ENCODE results near the gene MTRFR.
"Not testable (repeated sequence)": the region's sequence is repeated elsewhere in the genome, so short reads cannot be mapped to it uniquely, and the experiment has no call there.

Gene MTRFR

DNA sequence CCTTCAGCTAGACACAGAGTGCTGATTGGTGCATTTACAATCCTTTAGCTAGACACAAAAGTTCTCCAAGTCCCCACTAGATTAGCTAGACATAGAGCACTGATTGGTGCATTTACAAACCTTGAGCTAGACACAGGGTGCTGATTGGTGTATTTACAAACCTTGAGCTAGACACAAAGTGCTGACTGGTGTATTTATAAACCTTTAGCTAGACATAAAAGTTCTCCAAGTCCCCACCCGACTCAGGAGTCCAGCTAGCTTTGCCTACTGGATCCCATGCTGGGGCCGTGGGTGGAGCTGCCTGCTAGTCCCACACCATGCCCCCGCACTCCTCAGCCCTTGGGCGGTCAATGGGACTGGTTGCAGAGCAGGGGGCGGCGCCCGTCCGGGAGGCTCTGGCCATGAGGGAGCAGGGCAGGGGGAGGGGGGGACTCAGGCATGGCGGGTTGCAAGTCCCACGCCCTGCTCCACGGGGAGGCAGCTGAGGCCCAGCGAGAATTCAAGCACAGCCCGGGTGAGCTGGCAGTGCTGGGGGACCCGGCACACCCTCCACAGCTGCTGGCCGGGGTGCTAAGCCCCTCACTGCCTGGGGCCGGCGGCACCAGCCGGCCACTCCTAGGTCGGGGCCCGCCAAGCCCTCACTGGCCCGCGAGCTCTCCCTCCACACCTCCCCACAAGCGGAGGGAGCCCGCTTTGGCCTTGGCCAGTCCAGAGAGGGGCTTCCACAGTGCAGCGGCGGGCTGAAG, 15.9 kb downstream of the MTRFR start:
- not testable (repeated sequence) for DNase-seq (ENCODE audit: low spot score)

DNA sequence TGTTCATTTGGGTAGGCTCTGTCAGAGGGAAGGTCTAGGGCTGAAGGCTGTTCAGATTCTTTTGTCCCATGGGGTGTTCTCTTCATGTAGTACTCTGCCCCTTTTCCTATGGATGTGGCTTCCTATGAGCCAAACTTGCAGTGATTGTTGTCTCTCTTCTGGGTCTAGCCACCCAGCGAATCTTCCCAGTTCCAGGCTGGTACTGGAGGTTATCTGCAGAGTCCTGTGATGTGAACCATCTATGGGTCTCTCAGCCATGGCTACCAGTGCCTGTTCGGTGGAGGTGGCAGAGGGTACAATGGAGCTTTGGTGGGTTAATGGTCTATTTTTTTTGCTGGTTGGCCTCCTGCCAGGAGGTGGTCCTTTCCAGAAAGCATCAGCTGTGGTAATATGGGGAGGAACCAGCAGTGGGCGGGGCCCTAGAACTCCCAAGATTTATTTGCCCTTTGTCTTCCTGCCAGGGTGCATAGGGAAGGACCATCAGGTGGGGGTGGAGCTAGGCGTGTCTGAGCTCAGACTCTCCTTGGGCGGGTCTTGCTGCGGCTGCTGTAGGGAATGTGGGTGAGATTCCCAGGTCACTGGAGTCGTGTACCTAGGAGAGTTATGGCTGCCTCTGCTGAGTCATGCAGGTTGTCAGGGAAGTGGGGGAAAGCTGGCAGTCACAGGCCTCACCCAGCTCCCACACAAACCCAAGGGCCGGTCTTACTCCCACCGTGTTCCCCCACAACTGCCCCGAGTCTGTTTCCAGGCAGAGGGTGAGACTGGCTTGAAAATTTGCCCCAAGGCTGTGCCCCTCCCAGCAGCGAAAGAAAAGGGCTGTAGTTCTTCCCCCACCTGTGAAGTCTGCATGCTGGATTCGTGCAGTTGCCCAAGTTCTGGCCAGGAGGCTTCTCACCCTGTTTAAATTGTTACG, 17.5 kb downstream of the MTRFR start:
- DNase-seq (ENCODE audit: low spot score): no peak

DNA sequence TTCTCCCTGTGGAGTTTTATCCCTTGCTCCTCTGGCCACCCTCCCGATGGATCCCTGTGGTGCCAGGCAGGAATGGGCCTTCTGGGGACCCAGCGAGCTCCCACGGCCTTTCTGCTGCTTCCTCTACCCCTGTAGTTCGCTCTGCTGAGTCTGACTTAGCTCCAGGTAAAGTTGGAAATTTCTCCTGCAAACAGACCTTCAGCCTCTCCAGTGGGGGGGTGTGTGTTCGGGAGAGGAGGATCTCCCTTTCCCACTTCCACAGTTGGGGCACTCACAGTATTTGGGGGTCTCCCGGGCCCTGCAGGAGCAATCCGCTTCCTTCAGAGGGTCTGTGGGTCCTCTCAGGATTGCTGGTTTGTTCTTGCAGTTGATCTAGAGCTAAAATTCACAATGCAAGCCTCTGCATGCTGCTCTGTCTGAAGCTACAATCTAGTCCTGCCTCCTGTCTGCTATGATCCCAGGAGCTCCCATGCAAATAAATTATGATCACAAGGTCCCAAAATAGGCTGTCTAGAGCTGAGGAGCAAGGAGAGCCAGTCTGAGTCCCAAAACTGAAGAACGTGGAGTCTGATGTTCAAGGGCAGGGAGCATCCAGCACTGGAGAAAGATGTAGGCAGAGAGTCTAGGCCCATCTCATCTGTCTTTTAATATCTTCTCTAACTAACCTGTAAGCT, 18.3 kb downstream of the MTRFR start:
- no peak for DNase-seq (ENCODE audit: low spot score)

DNA sequence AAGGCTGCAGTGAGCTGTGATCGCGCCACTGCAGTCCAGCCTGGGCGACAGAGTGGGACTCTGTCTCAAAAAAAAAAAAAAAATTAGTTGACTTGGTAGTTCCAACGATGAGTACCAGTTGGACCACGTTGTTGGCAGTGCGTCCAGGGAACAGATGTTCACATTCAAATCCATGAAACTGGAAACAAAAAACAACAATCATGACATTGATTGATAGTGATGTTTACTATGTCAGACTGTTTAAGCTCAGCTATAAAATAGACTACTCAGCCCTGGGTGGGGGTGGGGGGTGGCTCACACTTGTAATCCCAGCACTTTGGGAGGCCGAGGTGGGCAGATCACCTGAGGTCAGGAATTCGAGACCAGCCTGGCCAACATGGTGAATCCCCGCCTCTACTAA, 19.1 kb downstream of the MTRFR start:
- DNase-seq (ENCODE audit: low spot score): not testable (repeated sequence)

DNA sequence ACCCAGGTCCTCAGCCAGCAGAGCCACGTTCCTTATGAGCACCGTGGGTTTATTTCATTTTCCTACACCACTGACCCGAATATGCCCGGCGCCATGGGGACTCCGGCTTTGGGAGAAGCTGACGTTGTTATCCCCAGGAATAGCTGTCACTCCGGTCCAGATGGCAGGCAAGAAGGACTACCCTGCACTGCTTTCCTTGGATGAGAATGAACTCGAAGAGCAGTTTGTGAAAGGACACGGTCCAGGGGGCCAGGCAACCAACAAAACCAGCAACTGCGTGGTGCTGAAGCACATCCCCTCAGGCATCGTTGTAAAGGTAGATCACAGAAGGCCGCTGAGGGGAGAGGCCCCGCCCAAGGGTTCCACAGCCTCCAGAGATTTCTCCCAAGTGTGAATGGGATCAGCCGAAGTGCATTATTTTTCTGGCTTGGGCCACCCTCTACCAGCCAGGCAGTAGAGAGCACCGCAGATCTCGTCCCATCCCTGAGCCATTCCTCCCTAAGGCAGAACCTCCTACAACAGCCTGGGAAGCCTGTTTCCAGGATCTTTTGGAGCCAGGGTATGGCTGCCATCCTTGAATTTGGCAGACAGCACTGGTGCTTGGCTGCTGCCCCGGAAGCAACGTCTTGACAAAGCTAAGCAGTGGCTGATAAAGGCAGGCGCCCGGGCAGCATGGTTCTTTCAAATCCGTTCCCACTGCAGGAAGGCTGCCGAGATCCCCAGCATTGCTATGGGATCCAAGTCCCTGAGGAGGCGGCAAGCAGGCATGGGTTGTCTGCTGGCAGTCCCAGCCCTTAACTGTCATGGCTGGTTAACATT, 20.6 kb downstream of the MTRFR start:
- DNase-seq (ENCODE audit: low spot score): no peak

DNA sequence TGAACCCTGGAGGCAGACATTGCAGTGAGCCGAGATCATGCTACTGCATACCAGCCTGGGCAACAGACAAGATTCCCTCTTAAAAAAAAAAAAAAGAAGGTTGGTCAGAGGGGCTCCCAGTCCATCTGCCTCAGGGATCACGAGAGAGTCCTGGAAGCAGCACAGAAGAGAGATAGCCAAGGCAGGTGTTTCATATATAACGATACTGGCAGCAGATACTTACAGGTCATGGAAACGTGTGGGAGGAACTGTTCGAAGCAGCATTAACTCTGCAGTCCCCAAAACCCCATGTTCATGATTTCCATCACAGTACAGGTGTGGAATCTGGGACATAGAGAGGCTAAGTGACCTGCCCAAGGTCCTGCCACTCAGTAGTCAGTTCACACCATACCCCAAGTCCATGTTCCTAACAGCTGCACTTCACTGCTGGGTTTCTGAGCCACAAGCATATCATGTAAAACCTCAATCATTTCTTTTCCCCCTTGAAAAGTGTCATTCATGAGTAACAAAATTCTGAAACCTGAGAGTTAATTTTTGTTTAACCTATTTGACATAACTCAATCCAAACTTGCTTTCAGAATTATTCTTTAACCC, 21.7 kb downstream of the MTRFR start:
- DNase-seq (ENCODE audit: low spot score): no peak

DNA sequence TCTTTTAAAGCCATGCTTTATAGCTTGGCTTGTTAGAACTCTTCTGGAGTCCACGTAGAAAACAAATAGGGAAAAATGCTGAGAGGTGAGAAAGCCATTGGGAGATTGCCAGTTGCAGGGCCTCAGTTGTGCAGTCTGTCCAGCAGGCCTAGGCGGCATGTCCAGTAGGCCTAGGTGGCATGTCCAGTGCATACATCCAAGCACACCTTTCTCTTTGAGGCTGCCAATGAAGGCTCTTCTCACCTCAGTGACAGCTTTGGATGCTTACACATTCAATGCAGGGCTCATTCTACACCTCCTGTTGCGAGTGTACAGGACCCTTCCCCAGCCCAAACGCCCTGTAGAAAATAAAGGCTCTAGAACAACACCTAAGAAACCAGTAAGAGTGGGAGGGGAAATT, 25.4 kb downstream of the MTRFR start:
- DNase-seq (ENCODE audit: low spot score): no peak

DNA sequence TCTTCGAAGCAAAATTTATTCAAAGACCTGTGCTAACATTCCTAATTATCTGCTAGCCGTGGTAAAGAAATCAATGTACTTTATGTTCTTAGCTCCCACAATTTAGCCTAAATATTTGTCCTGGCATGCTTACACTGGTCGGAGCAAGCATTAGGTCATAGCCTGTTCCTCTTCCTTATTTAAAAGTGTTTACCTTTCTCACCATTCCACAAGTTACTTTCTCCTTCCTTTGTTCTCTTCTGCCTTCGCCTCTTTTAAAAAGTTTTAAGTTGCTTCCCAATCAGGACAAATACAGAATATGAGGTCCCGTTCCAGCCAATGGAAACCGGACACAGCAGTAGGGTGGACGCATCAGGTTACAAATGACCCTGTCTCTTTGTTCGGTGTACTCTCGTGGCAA, 26.8 kb downstream of the MTRFR start:
- no peak for DNase-seq (ENCODE audit: low spot score)

DNA sequence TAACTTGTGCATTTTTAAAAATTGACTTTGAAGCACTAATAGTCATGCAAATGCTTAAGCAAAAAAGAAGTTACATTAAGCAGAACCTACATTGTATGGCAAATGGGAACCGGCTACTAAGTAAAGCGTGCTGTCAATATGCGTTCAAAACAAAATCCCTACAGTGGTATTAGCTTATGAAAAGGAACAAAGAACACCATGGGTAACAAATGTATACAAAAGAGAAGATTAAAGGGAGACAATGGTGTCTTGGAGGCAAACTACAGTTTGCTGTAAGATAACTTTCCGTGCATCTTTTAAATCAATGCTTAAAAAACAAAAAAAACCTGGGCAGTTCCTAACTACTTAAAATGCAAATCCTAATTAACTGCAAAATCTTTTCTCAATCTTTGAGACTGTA, 28.0 kb downstream of the MTRFR start:
- no peak for DNase-seq (ENCODE audit: low spot score)

DNA sequence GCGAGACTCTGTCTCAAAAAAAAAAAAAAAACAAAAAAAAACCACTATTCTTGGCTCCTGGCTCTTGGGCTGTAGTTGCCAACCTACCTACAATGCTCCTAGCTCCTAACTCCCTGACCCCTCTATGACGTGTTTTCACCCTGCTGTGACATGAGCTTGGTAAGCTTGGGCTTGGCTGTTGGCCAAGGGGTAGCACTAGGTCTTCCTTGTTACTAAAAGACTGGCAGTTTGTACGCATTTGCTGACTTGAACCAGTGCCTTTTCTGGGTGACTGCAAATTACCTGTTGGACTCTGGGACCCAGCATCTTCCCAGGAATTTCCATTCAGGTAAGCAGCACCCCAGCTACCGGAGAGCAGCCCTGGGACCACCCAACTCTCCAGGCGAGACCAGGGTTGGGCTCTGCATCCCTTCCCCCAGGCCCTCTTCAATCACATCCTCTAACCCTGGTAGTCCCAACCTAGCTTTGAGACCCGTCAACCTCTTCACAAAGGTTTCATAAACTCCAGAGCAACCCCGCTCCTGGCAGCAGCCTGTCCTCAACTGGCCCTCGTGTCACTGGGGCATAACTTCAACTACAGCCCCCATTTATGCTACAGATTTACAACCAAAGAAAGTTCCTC, 30.1 kb downstream of the MTRFR start:
- no peak for DNase-seq (ENCODE audit: low spot score)

DNA sequence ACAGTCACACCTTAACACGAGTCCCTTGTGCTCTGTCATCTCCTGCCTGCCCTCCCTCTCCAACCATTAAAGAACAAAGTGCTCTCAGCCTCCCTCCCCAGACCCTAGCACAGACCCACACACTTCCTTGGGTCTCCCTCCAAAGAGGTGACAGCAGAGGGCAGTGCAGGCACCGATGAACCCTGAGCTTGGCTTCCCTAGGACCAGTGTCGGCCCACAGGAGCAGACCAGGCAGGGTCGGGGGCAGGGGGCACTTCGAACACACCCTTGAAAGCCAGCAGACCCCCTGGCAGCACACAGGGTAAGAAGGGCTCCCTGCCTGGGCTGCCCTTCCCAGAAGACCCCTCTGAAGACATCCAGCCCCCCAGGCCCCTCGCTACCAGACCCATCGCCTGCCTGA, 31.4 kb downstream of the MTRFR start:
- no peak for DNase-seq (ENCODE audit: low spot score)

DNA sequence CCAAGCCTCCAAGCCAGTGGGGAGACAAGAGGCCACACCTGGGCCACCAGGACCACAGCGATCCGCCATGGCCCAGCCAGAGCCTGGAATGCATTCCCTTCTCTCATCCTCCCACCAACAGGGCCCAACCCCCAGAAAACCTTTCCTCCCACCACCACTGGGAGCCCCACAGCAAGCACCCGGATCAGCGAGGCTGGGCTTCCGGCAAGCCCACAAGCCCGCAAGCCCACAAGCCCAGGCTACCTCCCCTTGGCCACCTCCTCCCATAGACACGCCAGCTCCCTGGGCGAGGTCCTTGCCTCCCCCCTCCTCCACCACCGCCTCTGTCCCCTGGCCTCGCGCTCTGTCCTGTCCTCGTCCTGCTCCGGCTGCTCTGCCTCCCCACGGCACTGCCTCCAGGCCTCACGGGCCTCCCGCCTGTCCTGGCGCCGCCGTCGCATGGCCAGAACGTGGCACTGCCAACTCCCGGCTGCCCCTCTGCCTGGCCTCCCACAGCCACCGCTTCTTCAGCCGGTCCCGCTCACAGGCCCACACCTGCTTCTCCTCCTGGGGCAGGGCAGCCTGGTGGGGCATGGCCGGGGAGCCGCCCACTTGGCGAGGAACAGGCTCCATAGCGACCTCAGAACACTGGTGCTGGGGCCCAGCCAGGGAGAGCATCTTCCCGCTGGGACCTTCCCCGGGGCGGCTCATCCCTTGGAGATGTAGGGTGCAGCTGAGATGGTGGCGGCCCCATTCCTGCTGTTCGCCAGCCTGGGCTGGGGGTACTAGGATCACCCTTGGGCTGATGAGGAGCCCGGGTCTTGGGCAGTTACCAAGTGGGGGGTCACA, 32.8 kb downstream of the MTRFR start:
- DNase-seq (ENCODE audit: low spot score): no peak

DNA sequence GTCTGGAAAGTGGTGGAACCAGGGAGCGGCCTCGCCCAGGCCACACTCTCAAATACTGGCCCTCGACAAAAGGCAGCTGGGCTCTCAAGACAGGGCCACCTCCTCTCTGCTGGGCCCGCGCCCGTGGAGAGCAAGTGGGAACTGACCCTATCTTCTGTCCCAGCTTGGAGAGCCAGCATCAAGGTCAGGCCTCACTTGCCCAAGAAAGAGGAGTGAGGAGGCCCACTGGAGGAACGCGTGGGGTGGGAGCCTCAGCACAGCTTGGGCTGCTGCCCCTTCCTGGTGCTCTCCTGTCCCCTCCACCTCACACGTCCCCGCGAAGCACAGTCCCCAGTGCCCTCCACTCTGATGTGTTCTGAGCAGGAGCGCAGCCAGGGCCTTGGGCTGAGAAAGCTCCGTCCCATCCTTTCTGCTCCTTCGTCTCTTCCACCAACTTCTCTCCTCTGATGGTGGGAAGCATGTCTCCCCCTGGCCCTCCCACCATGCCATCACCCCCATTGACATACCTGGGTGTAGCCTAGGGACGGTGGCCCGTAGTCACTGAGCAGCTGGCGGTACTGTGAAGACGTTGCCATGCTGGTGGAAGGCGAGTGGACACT, 33.5 kb downstream of the MTRFR start:
- no peak for DNase-seq (ENCODE audit: low spot score)

DNA sequence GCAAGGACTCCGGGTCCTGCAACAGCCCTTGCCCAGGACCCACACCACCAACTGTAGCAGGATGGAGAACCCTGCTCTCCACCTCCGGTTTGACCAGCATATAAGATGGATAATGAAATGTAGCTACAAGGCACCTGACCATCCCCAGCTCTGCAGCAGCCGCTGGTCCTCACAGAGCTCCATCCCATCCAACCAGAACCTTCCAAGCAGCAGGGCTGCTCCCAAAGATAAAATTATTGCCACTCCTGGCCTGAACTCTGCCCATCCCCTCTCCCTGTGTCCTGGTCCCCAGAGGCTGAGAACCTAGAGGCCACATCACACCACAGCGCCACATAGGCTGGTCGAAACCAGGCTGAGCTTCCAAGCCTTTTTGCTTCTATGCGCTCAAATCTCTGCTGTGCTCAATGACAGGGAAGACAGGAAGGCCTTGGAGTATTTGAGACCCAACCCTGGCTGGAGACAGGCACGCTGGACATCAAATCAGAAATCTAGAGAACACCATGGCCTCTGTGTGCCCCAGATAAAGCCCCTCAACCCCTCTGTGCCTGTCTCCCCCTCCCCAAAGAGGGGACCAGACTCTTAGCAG, 34.2 kb downstream of the MTRFR start:
- no peak for DNase-seq (ENCODE audit: low spot score)

DNA sequence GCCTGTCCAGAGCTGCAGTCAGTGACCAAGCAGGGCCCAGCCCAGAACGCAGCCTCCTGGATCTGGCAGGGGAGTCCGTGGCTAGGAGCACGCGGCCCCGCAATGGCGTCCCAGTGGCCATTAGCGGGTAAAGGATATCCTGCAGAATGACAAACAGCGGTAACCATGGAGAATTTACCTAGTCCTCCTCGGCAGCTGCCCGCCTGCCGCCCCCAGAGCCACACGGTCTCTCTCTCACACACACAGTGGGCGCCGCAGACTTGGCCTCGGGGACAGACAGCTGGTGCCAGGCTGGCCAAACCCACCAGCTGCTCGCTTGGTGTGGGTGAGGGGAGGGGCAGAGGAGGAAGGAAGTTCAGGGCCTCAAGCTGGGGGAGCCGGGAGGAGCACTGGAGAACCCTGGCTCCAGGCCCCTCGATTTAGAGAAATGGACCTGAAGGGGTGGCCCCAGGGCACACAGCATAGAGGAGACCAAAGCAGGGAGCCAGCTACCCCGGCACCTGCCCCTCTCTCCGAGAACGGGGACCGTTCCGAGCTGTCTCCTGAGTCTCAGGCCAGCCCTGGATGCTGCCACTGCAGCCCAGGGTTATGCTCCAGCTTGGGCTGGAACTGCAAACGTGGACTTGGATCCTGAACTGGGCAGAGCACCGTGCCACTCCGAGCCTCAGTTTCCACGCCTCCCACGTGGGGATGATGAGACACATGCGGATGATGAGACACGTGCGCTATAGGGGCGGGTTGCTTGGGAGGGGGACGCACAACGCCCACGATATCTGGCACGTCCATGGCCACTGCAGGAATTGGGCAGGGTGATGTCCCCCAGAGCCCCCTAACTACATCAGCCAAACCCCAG, 35.0 kb downstream of the MTRFR start:
- DNase-seq (ENCODE audit: low spot score): no peak

DNA sequence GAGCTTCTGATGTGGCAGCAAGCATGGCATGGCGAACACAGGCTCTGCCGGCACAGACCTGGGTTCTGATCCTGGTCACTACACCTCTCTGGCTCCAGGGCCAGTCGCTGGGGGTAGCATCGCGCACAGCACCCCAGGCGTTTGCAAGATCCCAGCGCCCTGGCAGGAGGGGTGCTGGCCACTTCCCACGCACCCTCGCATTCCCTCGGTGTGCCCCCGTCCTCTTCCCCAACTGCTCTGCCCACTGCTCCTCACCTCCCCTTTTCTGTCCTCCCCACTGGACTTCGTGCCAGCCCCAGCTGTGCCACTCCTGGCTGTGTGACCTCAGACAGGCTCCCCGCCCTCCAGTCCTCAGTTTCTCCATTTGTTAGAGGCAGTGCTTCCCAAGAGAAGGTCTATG, 35.6 kb downstream of the MTRFR start:
- no peak for DNase-seq (ENCODE audit: low spot score)

DNA sequence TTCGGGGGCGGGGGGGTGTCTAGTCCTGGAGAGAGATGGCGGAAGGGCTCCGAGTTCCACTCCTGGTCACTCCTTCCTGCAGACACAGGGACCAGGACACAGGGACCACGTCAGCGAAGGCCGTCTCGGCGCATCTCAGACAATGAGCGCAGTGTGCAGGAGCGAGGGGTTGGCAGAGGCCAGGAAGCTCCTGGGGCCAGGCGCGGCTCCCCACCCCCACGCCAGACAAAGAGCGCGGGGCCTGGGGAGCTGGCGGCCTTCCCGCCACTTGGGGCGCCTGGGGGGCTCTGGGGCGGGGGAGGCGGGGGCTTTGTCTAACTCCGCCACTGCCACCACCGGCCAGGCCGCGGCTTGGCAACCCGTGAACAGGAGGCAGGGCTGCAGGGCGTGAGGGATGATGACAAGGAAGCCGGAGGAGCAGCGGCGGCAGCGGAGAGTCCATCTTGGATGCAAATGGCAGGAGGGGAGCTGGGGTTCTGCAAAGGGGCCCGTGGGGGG, 36.2 kb downstream of the MTRFR start:
- DNase-seq (ENCODE audit: low spot score): peak; percentile 88

DNA sequence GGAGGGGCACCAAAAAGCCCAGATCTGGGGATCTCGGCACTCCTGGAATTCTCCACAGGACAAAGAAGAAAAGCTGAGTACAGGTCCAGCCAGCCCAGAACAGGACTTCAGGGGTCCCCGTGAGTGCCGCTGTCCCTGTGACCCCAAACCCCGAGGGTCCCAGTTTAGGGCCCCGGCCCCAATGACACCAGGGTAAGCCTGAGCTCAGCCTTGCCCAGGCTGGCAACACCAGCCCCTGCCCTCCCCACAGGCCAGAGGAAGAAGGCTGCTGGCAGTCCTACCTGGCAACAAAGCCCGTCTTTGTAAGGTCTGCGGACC, 36.6 kb downstream of the MTRFR start:
- no peak for DNase-seq (ENCODE audit: low spot score)

Data from COLO829 (cell line).